Uterus (tissue), 4 donors: ENCODE results near the gene PCSK4. TPM values are rescaled to one million over a fixed set of nuclear protein-coding genes. Genes with fewer than 3 reads are reported as not detected.

Source experiments
- DNase-seq, 2 donors: peaks; one replicate each; pipeline ENCODE4 v3.0.0-alpha.2; 2019 to 2020
- H3K27ac ChIP-seq, 2 donors: fragments of 200-600 bp; sonication (generic); 1 replicate in 1 of 2; 2 replicates in 1 of 2; pipeline ENCODE4 v1.5.1; 2016 to 2018
- H3K27me3 ChIP-seq, 2 donors: fragments of 200-600 bp; sonication (generic); one replicate each; pipeline ENCODE4 v1.5.1; 2018 to 2019; ENCODE audit warnings: control low read depth in 1 of 2
- H3K36me3 ChIP-seq, 2 donors: fragments of 200-600 bp; sonication (generic); one replicate each; pipeline ENCODE4 v1.5.1; 2019; ENCODE audit warnings: control low read depth in 1 of 2
- H3K4me1 ChIP-seq, 2 donors: fragments of 200-600 bp; sonication (generic); one replicate each; pipeline ENCODE4 v1.5.1; 2018 to 2019; ENCODE audit warnings: control low read depth in 1 of 2
- H3K4me3 ChIP-seq, 2 donors: fragments of 200-600 bp; sonication (generic); 1 replicate in 1 of 2; 2 replicates in 1 of 2; pipeline ENCODE4 v1.5.1; 2018 to 2019; ENCODE audit warnings: mild to moderate bottlenecking in 1 of 2
- H3K9me3 ChIP-seq, 2 donors: fragments of 200-600 bp; sonication (generic); one replicate each; pipeline ENCODE4 v1.5.1; 2019; ENCODE audit warnings: control low read depth in 1 of 2
- CTCF ChIP-seq, 4 experiments: fragments of 200-600 bp in 2 of 4; fragments of 450-650 bp in 2 of 4; sonication (generic) in 2 of 4; IDR thresholded peaks; one replicate each; pipeline ENCODE4 v1.5.1; 2016 to 2019; ENCODE audit warnings: antibody characterized with exemption in 4 of 4, mild to moderate bottlenecking in 2 of 4, moderate library complexity in 1 of 4
- POLR2A ChIP-seq, 2 donors: fragments of 450-650 bp; IDR thresholded peaks; one replicate each; pipeline ENCODE4 v1.6.1; 2016; ENCODE audit warnings: antibody characterized with exemption in 2 of 2, mild to moderate bottlenecking in 1 of 2, moderate library complexity in 1 of 2
- intact Hi-C: fragments of 100-400 bp; cut with DNase I; formaldehyde crosslinking; loops from one replicate; pipeline ENCODE4 v1.15.1; 2023; ENCODE audit warnings: low total_unique reads
- total RNA-seq, 4 donors: library from RNA; depleted of rRNA in 3 of 4; stranded (reverse); fragments of >200 nt in 3 of 4; gene quantifications; one replicate each; pipeline versions ENCODE4 v1.1.0 to v1.2.4, GENCODE V29; 2014 to 2023
- donor health status: DM: yes; HTN: yes; CAD: no.

Gene PCSK4
- total RNA-seq, 4 donors from 2014 or later: under 0.01 to 6.4 (median 4.6) TPM; not detected in 1

GRCh38 chr19:1434577-1435060 is 55.5 kb downstream of the PCSK4 start:
- intact Hi-C loops: no loop called here
- no peaks in the 10 kb centered on the region for H3K27me3 ChIP-seq
- DNase-seq: peak in 1 of 2 donors; percentile 15
- peaks cover 0 to 7% of the 10 kb centered on the region in 2 donors for H3K4me1 ChIP-seq
- H3K27ac ChIP-seq: no peak overlapping the region
- H3K36me3 ChIP-seq: no peaks in the 10 kb centered on the region
- TF ChIP-seq CTCF (IDR thresholded peaks at IDR 0.05) (no peak), POLR2A (IDR thresholded peaks at IDR 0.05) (no peak)
- H3K4me3 ChIP-seq: no peak overlapping the region
- H3K9me3 ChIP-seq: no peaks in the 10 kb centered on the region

DNA sequence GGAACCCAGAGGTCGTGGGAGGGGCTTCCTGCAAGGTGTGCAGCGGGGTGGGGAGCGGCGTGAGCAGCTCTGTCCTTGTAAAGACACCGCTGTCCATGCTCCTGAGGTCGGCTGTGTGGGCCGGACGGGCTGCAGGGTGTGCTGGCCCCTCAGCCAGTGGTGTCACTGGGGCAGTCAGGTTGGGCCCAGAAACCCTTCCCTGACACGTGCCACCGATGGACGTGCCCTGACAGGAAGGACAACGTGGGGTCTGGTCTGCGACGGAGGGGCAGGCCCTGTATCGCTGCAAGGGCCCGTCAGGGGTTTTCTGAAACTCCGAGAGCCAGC is 56.1 kb downstream of the PCSK4 start:
- DNase-seq: no peak
- H3K9me3 ChIP-seq: no peaks in the 10 kb centered on the region
- intact Hi-C loops: no loop called here
- no peak overlapping the region for H3K27ac ChIP-seq
- H3K4me3 ChIP-seq: no peak overlapping the region
- TF ChIP-seq CTCF (IDR thresholded peaks at IDR 0.05): no peak
- TF ChIP-seq POLR2A (IDR thresholded peaks at IDR 0.05): no peak
- no peaks in the 10 kb centered on the region for H3K36me3 ChIP-seq
- no peaks in the 10 kb centered on the region for H3K27me3 ChIP-seq
- peaks cover 0 to under 1% of the 10 kb centered on the region in 2 donors for H3K4me1 ChIP-seq

- no peaks in the 10 kb centered on the region for H3K9me3 ChIP-seq
- no peaks in the 10 kb centered on the region for H3K4me1 ChIP-seq
- intact Hi-C loops: no loop called here
- no peak overlapping the region for H3K4me3 ChIP-seq
- no peak for DNase-seq
- TF ChIP-seq CTCF (IDR thresholded peaks at IDR 0.05) (no peak), POLR2A (IDR thresholded peaks at IDR 0.05) (no peak)
- no peaks in the 10 kb centered on the region for H3K36me3 ChIP-seq
- no peak overlapping the region for H3K27ac ChIP-seq
- H3K27me3 ChIP-seq: no peaks in the 10 kb centered on the region
Observed at GRCh38 chr19:1433119-1434039, 56.8 kb downstream of the PCSK4 start.

GRCh38 chr19:1432507-1432887 is 57.7 kb downstream of the PCSK4 start:
- Histone ChIP-seq H3K36me3 (no peaks in the 10 kb centered on the region), H3K27me3 (no peaks in the 10 kb centered on the region), H3K4me1 (no peaks in the 10 kb centered on the region), H3K27ac (no peak overlapping the region), H3K4me3 (no peak overlapping the region), H3K9me3 (no peaks in the 10 kb centered on the region)
- no peak for DNase-seq
- intact Hi-C loops: no loop called here
- TF ChIP-seq CTCF (IDR thresholded peaks at IDR 0.05) (no peak), POLR2A (IDR thresholded peaks at IDR 0.05) (no peak)

- H3K27me3 ChIP-seq: no peaks in the 10 kb centered on the region
- no peaks in the 10 kb centered on the region for H3K36me3 ChIP-seq
- H3K4me3 ChIP-seq: no peak overlapping the region
- intact Hi-C loops: no loop called here
- no peaks in the 10 kb centered on the region for H3K4me1 ChIP-seq
- no peak for DNase-seq
- TF ChIP-seq CTCF (IDR thresholded peaks at IDR 0.05) (no peak), POLR2A (IDR thresholded peaks at IDR 0.05) (no peak)
- no peaks in the 10 kb centered on the region for H3K9me3 ChIP-seq
- H3K27ac ChIP-seq: no peak overlapping the region
Observed at GRCh38 chr19:1431759-1432506, 58.2 kb downstream of the PCSK4 start.
